WTC11 (cell line): Measurements from ENCODE around the gene KNDC1. TPM values are rescaled to one million over a fixed set of nuclear protein-coding genes. Genes with fewer than 3 reads are reported as not detected.

Source experiments
- ATAC-seq: fragments of 200-7000 bp; cut with Tn5 transposase; 2 replicates; pipeline ENCODE4 v1.10.0; 2021; ENCODE audit warnings: mild to moderate bottlenecking, moderate library complexity
- CTCF ChIA-PET: fragments of 300-600 bp; sonication (Branson Sonifier 250); formaldehyde crosslinking; loops from one replicate; lab custom pipeline; 2021; ENCODE audit warnings: antibody characterized with exemption; lab: Charles Lee
- POLR2A ChIA-PET: fragments of 350-600 bp; sonication (Branson Sonifier 250); formaldehyde crosslinking; loops from one replicate; lab custom pipeline; 2021; ENCODE audit warnings: antibody characterized with exemption; lab: Charles Lee
- DNase-seq: peaks from one replicate; pipeline ENCODE4 v3.0.0; 2021; ENCODE audit warnings: low spot score
- H3K27ac Mint-ChIP-seq: 2 replicates; pipeline ENCODE4 v1.8.0; 2021; ENCODE audit warnings: mixed read lengths
- H3K27me3 Mint-ChIP-seq: 2 replicates; pipeline ENCODE4 v1.8.0; 2021; ENCODE audit warnings: low read depth, mild to moderate bottlenecking, moderate library complexity, mixed read lengths
- H3K36me3 Mint-ChIP-seq: 2 replicates; pipeline ENCODE4 v1.8.0; 2021; ENCODE audit warnings: mixed read lengths
- H3K4me1 Mint-ChIP-seq: 2 replicates; pipeline ENCODE4 v1.8.0; 2022; ENCODE audit warnings: mixed read lengths
- H3K4me3 Mint-ChIP-seq: 2 replicates; pipeline ENCODE4 v1.8.0; 2021; ENCODE audit warnings: mild to moderate bottlenecking, moderate library complexity, mixed read lengths
- H3K9me3 Mint-ChIP-seq: 2 replicates; pipeline ENCODE4 v1.8.0; 2021; ENCODE audit warnings: mixed read lengths
- ATF3 ChIP-seq: sonication (generic); formaldehyde crosslinking; conservative IDR thresholded peaks from 2 replicates; pipeline ENCODE4 v1.8.1; 2022; ENCODE audit warnings: mild to moderate bottlenecking, missing genetic modification reagents
- CREM ChIP-seq: sonication (generic); formaldehyde crosslinking; IDR thresholded peaks from 2 replicates; pipeline ENCODE4 v1.8.1; 2022; ENCODE audit warnings: mild to moderate bottlenecking, missing genetic modification reagents, moderate library complexity
- FOXK1 ChIP-seq: sonication (generic); formaldehyde crosslinking; IDR thresholded peaks from 2 replicates; pipeline ENCODE4 v1.8.0; 2022; ENCODE audit warnings: mild to moderate bottlenecking, moderate library complexity, missing genetic modification reagents
- FOXP1 ChIP-seq: sonication (generic); formaldehyde crosslinking; IDR thresholded peaks from 2 replicates; pipeline ENCODE4 v1.8.0; 2022; ENCODE audit warnings: missing genetic modification reagents, mild to moderate bottlenecking, moderate library complexity, borderline replicate concordance
- GABPB1 ChIP-seq: sonication (generic); formaldehyde crosslinking; IDR thresholded peaks from 2 replicates; pipeline ENCODE4 v1.8.1; 2023; ENCODE audit warnings: mild to moderate bottlenecking, missing genetic modification reagents
- GRHL2 ChIP-seq: fragments of 250-450 bp; sonication (Bioruptor Pico); IDR thresholded peaks from 2 replicates; pipeline ENCODE4 v1.8.0; 2022; ENCODE audit warnings: mild to moderate bottlenecking, moderate library complexity; ENCODE audit not compliant: insufficient replicate concordance, severe bottlenecking
- IRF2 ChIP-seq: sonication (generic); formaldehyde crosslinking; IDR thresholded peaks from 2 replicates; pipeline ENCODE4 v1.8.0; 2022; ENCODE audit warnings: low read depth, missing genetic modification reagents, borderline replicate concordance
- JUN ChIP-seq: sonication (generic); formaldehyde crosslinking; IDR thresholded peaks from 2 replicates; pipeline ENCODE4 v1.8.0; 2023; ENCODE audit warnings: mild to moderate bottlenecking, missing genetic modification reagents
- KAT7 ChIP-seq: sonication (generic); formaldehyde crosslinking; IDR thresholded peaks from 2 replicates; pipeline ENCODE4 v1.8.1; 2023; ENCODE audit warnings: missing genetic modification reagents, mild to moderate bottlenecking, borderline replicate concordance
- MLX ChIP-seq: sonication (generic); formaldehyde crosslinking; IDR thresholded peaks from 2 replicates; pipeline ENCODE4 v1.8.1; 2023; ENCODE audit warnings: mild to moderate bottlenecking, missing genetic modification reagents, moderate library complexity
- MYBL2 ChIP-seq: sonication (generic); formaldehyde crosslinking; IDR thresholded peaks from 2 replicates; pipeline ENCODE4 v1.8.1; 2023; ENCODE audit warnings: mild to moderate bottlenecking, moderate library complexity, missing genetic modification reagents
- NFATC4 ChIP-seq: fragments of 250-450 bp; sonication (Bioruptor Pico); IDR thresholded peaks from 2 replicates; pipeline ENCODE4 v1.9.0; 2021; ENCODE audit warnings: mild to moderate bottlenecking
- NFE2L1 ChIP-seq: sonication (generic); formaldehyde crosslinking; IDR thresholded peaks from 2 replicates; pipeline ENCODE4 v1.8.1; 2023; ENCODE audit warnings: missing genetic modification reagents
- NFYB ChIP-seq: sonication (generic); formaldehyde crosslinking; conservative IDR thresholded peaks from 2 replicates; pipeline ENCODE4 v1.8.0; 2022; ENCODE audit warnings: low read depth, missing genetic modification reagents
- NR1H2 ChIP-seq: sonication (generic); formaldehyde crosslinking; IDR thresholded peaks from 2 replicates; pipeline ENCODE4 v1.9.0; 2021; ENCODE audit warnings: mild to moderate bottlenecking, moderate library complexity, missing genetic modification reagents
- PRRX2 ChIP-seq: fragments of 250-450 bp; sonication (Bioruptor Pico); IDR thresholded peaks from 2 replicates; pipeline ENCODE4 v1.8.0; 2021; ENCODE audit warnings: mild to moderate bottlenecking
- RELA ChIP-seq: sonication (generic); formaldehyde crosslinking; IDR thresholded peaks from 2 replicates; pipeline ENCODE4 v1.8.1; 2022; ENCODE audit warnings: missing genetic modification reagents, mild to moderate bottlenecking, borderline replicate concordance
- SMAD3 ChIP-seq: sonication (generic); formaldehyde crosslinking; IDR thresholded peaks from 2 replicates; pipeline ENCODE4 v1.8.0; 2022; ENCODE audit warnings: missing genetic modification reagents, mild to moderate bottlenecking, borderline replicate concordance
- SOX15 ChIP-seq: fragments of 250-450 bp; sonication (Bioruptor Pico); IDR thresholded peaks from 2 replicates; pipeline ENCODE4 v1.9.0; 2021; ENCODE audit warnings: mild to moderate bottlenecking
- SP1 ChIP-seq: sonication (generic); formaldehyde crosslinking; conservative IDR thresholded peaks from 2 replicates; pipeline ENCODE4 v1.8.1; 2022; ENCODE audit warnings: missing genetic modification reagents
- TEAD1 ChIP-seq: sonication (generic); formaldehyde crosslinking; IDR thresholded peaks from 2 replicates; pipeline ENCODE4 v1.8.0; 2022; ENCODE audit warnings: mild to moderate bottlenecking, missing genetic modification reagents
- TP53 ChIP-seq: sonication (generic); formaldehyde crosslinking; IDR thresholded peaks from 2 replicates; pipeline ENCODE4 v1.8.1; 2023; ENCODE audit warnings: mild to moderate bottlenecking, missing genetic modification reagents
- ZBTB21 ChIP-seq: sonication (generic); formaldehyde crosslinking; IDR thresholded peaks from 2 replicates; pipeline ENCODE4 v1.8.1; 2023; ENCODE audit warnings: mild to moderate bottlenecking, missing genetic modification reagents, borderline replicate concordance
- ZNF121 ChIP-seq: sonication (generic); formaldehyde crosslinking; IDR thresholded peaks from 2 replicates; pipeline ENCODE4 v1.8.0; 2023; ENCODE audit warnings: missing genetic modification reagents
- ZNF219 ChIP-seq: sonication (generic); formaldehyde crosslinking; IDR thresholded peaks from 2 replicates; pipeline ENCODE4 v1.8.0; 2023; ENCODE audit warnings: missing genetic modification reagents, mild to moderate bottlenecking, borderline replicate concordance
- total RNA-seq: library from RNA; stranded (reverse); gene quantifications from 3 replicates; pipeline ENCODE4 v1.2.3, GENCODE V29; 2021
- TF ChIP-seq, protein P1 (sequence below): sonication (generic); formaldehyde crosslinking; IDR thresholded peaks from 2 replicates; pipeline ENCODE4 v1.8.0; 2022; ENCODE audit warnings: mild to moderate bottlenecking, missing genetic modification reagents
- TF ChIP-seq, protein P2 (sequence below): sonication (generic); formaldehyde crosslinking; conservative IDR thresholded peaks from 2 replicates; pipeline ENCODE4 v1.8.1; 2023; ENCODE audit warnings: mild to moderate bottlenecking, low read depth, missing genetic modification reagents, moderate library complexity
- TF ChIP-seq, protein P3 (sequence below): sonication (generic); formaldehyde crosslinking; IDR thresholded peaks from 2 replicates; pipeline ENCODE4 v1.8.0; 2022; ENCODE audit warnings: mild to moderate bottlenecking, missing genetic modification reagents

The KNDC1 gene
- total RNA-seq, 1 experiment from 2014 or later = 26.6 TPM

- POLR2A ChIA-PET = no interaction called here
- Mint-ChIP-seq H3K36me3 (peaks cover 11% of the 10 kb centered on the region), H3K27ac (no peak overlapping the region), H3K9me3 (peaks cover 10% of the 10 kb centered on the region), H3K4me3 (no peak overlapping the region), H3K27me3 (0 out of 2 replicates have a peak, but pooled peaks cover 5% of the 10 kb centered on the region), H3K4me1 (peaks cover 32% of the 10 kb centered on the region)
- ATAC-seq (no peak), DNase-seq (no peak)
- TF ChIP-seq TEAD1 (no peak), TP53 (no peak), CREM (CRISPR knock-in tag) (no peak), IRF2 (CRISPR knock-in tag) (no peak), SOX15 (CRISPR knock-in tag) (no peak), ZBTB21 (CRISPR knock-in tag) (no peak), ATF3 (CRISPR knock-in tag) (no peak), FOXP1 (CRISPR knock-in tag) (no peak), FOXK1 (CRISPR knock-in tag) (no peak), RELA (no peak), MLX (CRISPR knock-in tag) (no peak), MYBL2 (CRISPR knock-in tag) (no peak), NFYB (no peak), JUN (no peak), GRHL2 (CRISPR knock-in tag) (no peak), GABPB1 (CRISPR knock-in tag) (no peak)
- TF ChIP-seq, protein P1, sequence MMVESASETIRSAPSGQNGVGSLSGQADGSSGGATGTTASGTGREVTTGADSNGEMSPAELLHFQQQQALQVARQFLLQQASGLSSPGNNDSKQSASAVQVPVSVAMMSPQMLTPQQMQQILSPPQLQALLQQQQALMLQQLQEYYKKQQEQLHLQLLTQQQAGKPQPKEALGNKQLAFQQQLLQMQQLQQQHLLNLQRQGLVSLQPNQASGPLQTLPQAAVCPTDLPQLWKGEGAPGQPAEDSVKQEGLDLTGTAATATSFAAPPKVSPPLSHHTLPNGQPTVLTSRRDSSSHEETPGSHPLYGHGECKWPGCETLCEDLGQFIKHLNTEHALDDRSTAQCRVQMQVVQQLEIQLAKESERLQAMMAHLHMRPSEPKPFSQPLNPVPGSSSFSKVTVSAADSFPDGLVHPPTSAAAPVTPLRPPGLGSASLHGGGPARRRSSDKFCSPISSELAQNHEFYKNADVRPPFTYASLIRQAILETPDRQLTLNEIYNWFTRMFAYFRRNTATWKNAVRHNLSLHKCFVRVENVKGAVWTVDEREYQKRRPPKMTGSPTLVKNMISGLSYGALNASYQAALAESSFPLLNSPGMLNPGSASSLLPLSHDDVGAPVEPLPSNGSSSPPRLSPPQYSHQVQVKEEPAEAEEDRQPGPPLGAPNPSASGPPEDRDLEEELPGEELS (CRISPR knock-in tag) = no peak
- TF ChIP-seq, protein P2, sequence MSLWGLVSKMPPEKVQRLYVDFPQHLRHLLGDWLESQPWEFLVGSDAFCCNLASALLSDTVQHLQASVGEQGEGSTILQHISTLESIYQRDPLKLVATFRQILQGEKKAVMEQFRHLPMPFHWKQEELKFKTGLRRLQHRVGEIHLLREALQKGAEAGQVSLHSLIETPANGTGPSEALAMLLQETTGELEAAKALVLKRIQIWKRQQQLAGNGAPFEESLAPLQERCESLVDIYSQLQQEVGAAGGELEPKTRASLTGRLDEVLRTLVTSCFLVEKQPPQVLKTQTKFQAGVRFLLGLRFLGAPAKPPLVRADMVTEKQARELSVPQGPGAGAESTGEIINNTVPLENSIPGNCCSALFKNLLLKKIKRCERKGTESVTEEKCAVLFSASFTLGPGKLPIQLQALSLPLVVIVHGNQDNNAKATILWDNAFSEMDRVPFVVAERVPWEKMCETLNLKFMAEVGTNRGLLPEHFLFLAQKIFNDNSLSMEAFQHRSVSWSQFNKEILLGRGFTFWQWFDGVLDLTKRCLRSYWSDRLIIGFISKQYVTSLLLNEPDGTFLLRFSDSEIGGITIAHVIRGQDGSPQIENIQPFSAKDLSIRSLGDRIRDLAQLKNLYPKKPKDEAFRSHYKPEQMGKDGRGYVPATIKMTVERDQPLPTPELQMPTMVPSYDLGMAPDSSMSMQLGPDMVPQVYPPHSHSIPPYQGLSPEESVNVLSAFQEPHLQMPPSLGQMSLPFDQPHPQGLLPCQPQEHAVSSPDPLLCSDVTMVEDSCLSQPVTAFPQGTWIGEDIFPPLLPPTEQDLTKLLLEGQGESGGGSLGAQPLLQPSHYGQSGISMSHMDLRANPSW (CRISPR knock-in tag) = no peak
- CTCF ChIA-PET = interaction anchor here (1.0 to 2.5 kb wide), 18 partner anchors 10 to 204 kb away, joined by 3 to 19 read pairs (median 6); no protein-coding TSS in a partner anchor
Observed at GRCh38 chr10:133142523-133143199, 17.4 kb upstream of the KNDC1 start.

- Mint-ChIP-seq H3K36me3 (peaks cover 17% of the 10 kb centered on the region), H3K4me1 (peaks cover 32% of the 10 kb centered on the region), H3K27me3 (peaks cover 5% of the 10 kb centered on the region; the same call in 1 of the 2 replicates), H3K27ac (no peak overlapping the region), H3K4me3 (no peak overlapping the region), H3K9me3 (peaks cover 15% of the 10 kb centered on the region)
- ATAC-seq (no peak), DNase-seq (no peak)
- TF ChIP-seq ZNF121 (CRISPR knock-in tag) (no peak), NFATC4 (no peak), PRRX2 (no peak), KAT7 (CRISPR knock-in tag) (no peak), SP1 (CRISPR knock-in tag) (no peak), NFE2L1 (CRISPR knock-in tag) (no peak), ZNF219 (no peak), SMAD3 (CRISPR knock-in tag) (no peak), TEAD1 (no peak), NR1H2 (CRISPR knock-in tag) (no peak), RELA (no peak)
- TF ChIP-seq, protein P3, sequence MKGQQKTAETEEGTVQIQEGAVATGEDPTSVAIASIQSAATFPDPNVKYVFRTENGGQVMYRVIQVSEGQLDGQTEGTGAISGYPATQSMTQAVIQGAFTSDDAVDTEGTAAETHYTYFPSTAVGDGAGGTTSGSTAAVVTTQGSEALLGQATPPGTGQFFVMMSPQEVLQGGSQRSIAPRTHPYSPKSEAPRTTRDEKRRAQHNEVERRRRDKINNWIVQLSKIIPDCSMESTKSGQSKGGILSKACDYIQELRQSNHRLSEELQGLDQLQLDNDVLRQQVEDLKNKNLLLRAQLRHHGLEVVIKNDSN (CRISPR knock-in tag) = no peak
- ChIA-PET CTCF (interaction anchor here (0.5 to 2.5 kb wide), 26 partner anchors 9 to 238 kb away, joined by 3 to 19 read pairs (median 5); no protein-coding TSS in a partner anchor), POLR2A (no interaction called here)
Observed at GRCh38 chr10:133143200-133143533, 16.9 kb upstream of the KNDC1 start.
